ENCODE results near the gene FCN2.

Gene FCN2

GRCh38 chr9:134913041-134913712 is 32.6 kb downstream of the FCN2 start:
- DNase-seq = no peak

GRCh38 chr9:134913713-134914500 is 33.3 kb downstream of the FCN2 start:
- DNase-seq = no peak

GRCh38 chr9:134914501-134914834 is 33.9 kb downstream of the FCN2 start:
- no peak for DNase-seq

- no peak for DNase-seq
Measured at GRCh38 chr9:134915046-134915985, 34.7 kb downstream of the FCN2 start.

- DNase-seq = no peak
Measured at GRCh38 chr9:134916161-134916665, 35.6 kb downstream of the FCN2 start.

GRCh38 chr9:134917431-134918373 is 37.1 kb downstream of the FCN2 start, which contains the start of gene FCN1:
Gene FCN1 (minus strand): TSS chr9:134917912. CDS start chr9:134917871, 41 bp downstream.
- no peak for DNase-seq

GRCh38 chr9:134918646-134919045 is 38.0 kb downstream of the FCN2 start:
- no peak for DNase-seq

GRCh38 chr9:134919303-134919702 is 38.7 kb downstream of the FCN2 start:
- no peak for DNase-seq

GRCh38 chr9:134922066-134922931 is 41.7 kb downstream of the FCN2 start:
- no peak for DNase-seq

- no peak for DNase-seq
Measured at GRCh38 chr9:134922932-134923240, 42.3 kb downstream of the FCN2 start.

GRCh38 chr9:134923466-134923865 is 42.9 kb downstream of the FCN2 start:
- DNase-seq = no peak

- DNase-seq = no peak
Measured at GRCh38 chr9:134925011-134925511, 44.5 kb downstream of the FCN2 start.

GRCh38 chr9:134928436-134929192 is 48.0 kb downstream of the FCN2 start:
- no peak for DNase-seq

GRCh38 chr9:134929193-134930158 is 48.9 kb downstream of the FCN2 start:
- DNase-seq = no peak

- DNase-seq = no peak
Measured at GRCh38 chr9:134930398-134930797, 49.8 kb downstream of the FCN2 start.

GRCh38 chr9:134932171-134932570 is 51.6 kb downstream of the FCN2 start:
- DNase-seq = no peak

- DNase-seq = no peak
Measured at GRCh38 chr9:134932606-134933005, 52.0 kb downstream of the FCN2 start.

GRCh38 chr9:134933076-134933659 is 52.6 kb downstream of the FCN2 start:
- no peak for DNase-seq

Measured in stimulated activated naive CD4-positive, alpha-beta T cell (primary cell).